Measurements from ENCODE around the gene SKAP2.

SKAP2 gene

DNA sequence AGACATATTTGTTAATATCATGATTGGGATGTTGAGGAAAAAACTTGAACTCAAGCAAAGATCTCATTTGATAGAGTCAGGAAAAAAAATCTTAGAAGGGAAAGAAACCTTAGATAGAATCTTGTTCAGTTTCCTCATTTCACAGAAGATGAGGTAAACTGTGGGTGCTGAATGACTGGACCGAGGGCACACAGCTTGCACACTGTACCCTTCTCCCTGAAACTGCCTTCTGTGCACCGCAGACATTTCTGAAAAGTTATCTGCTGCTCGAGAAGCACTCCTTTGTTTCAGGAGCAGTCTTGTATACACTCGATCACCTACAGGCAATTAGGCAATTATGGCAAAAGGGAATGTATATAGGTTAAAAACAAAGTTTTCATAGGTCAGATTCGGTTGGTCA is 167.4 kb downstream of the SKAP2 start:
- Histone ChIP-seq H3K79me2 (ENCODE audit: control insufficient read depth, insufficient read depth, low read length, unreplicated experiment) (no peaks in the 10 kb centered on the region), H3K36me3 (ENCODE audit: insufficient read depth, low read length) (no peaks in the 10 kb centered on the region), H3K27ac (ENCODE audit: low read depth, low read length) (no peak overlapping the region), H3K27me3 (ENCODE audit: insufficient read depth, low read length) (no peaks in the 10 kb centered on the region), H2AFZ (ENCODE audit: low read length, unreplicated experiment) (no peak overlapping the region), H3K4me1 (ENCODE audit: control insufficient read depth, insufficient read depth, low read length, unreplicated experiment) (no peaks in the 10 kb centered on the region), H3K4me3 (ENCODE audit: low read depth, low read length) (no peak overlapping the region)

- H3K27ac ChIP-seq (ENCODE audit: low read depth, low read length) = no peak overlapping the region
- H2AFZ ChIP-seq (ENCODE audit: low read length, unreplicated experiment) = no peak overlapping the region
- no peaks in the 10 kb centered on the region for H3K27me3 ChIP-seq (ENCODE audit: insufficient read depth, low read length)
- H3K4me1 ChIP-seq (ENCODE audit: control insufficient read depth, insufficient read depth, low read length, unreplicated experiment) = no peaks in the 10 kb centered on the region
- H3K4me3 ChIP-seq (ENCODE audit: low read depth, low read length) = no peak overlapping the region
- no peaks in the 10 kb centered on the region for H3K79me2 ChIP-seq (ENCODE audit: control insufficient read depth, insufficient read depth, low read length, unreplicated experiment)
- no peaks in the 10 kb centered on the region for H3K36me3 ChIP-seq (ENCODE audit: insufficient read depth, low read length)
Observed at GRCh38 chr7:26696161-26696560, 168.2 kb downstream of the SKAP2 start.

GRCh38 chr7:26694713-26695112 is 169.7 kb downstream of the SKAP2 start:
- no peak overlapping the region for H3K4me3 ChIP-seq (ENCODE audit: low read depth, low read length)
- no peak overlapping the region for H3K27ac ChIP-seq (ENCODE audit: low read depth, low read length)
- H3K79me2 ChIP-seq (ENCODE audit: control insufficient read depth, insufficient read depth, low read length, unreplicated experiment) = no peaks in the 10 kb centered on the region
- no peaks in the 10 kb centered on the region for H3K4me1 ChIP-seq (ENCODE audit: control insufficient read depth, insufficient read depth, low read length, unreplicated experiment)
- H3K27me3 ChIP-seq (ENCODE audit: insufficient read depth, low read length) = no peaks in the 10 kb centered on the region
- H2AFZ ChIP-seq (ENCODE audit: low read length, unreplicated experiment) = no peak overlapping the region
- H3K36me3 ChIP-seq (ENCODE audit: insufficient read depth, low read length) = no peaks in the 10 kb centered on the region

- H3K4me1 ChIP-seq (ENCODE audit: control insufficient read depth, insufficient read depth, low read length, unreplicated experiment) = no peaks in the 10 kb centered on the region
- no peak overlapping the region for H3K27ac ChIP-seq (ENCODE audit: low read depth, low read length)
- no peaks in the 10 kb centered on the region for H3K36me3 ChIP-seq (ENCODE audit: insufficient read depth, low read length)
- no peak overlapping the region for H3K4me3 ChIP-seq (ENCODE audit: low read depth, low read length)
- H3K27me3 ChIP-seq (ENCODE audit: insufficient read depth, low read length) = no peaks in the 10 kb centered on the region
- H2AFZ ChIP-seq (ENCODE audit: low read length, unreplicated experiment) = no peak overlapping the region
- no peaks in the 10 kb centered on the region for H3K79me2 ChIP-seq (ENCODE audit: control insufficient read depth, insufficient read depth, low read length, unreplicated experiment)
Observed at GRCh38 chr7:26694141-26694540, 170.2 kb downstream of the SKAP2 start.

DNA sequence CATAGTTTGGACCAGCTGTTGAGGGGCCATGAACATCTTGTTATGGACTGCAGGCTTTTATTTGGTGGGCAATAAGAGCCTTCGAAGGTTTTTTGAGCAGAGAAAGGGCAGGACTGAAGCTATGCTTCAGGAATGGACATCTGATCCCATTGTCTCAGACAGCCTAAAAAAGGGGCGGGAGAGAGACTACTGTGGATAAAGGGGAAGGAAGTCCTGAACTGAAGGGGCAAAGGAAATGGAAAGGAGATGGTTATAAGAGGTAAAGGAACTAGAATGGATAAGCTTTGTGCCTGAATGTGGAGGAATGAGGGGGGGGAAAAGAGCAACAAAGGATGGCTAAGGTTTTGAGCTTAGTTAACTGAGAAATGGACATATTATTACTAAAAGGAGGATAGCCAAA is 172.5 kb downstream of the SKAP2 start:
- H3K27ac ChIP-seq (ENCODE audit: low read depth, low read length) = no peak overlapping the region
- H3K4me3 ChIP-seq (ENCODE audit: low read depth, low read length) = no peak overlapping the region
- no peaks in the 10 kb centered on the region for H3K27me3 ChIP-seq (ENCODE audit: insufficient read depth, low read length)
- H3K4me1 ChIP-seq (ENCODE audit: control insufficient read depth, insufficient read depth, low read length, unreplicated experiment) = no peaks in the 10 kb centered on the region
- H3K79me2 ChIP-seq (ENCODE audit: control insufficient read depth, insufficient read depth, low read length, unreplicated experiment) = no peaks in the 10 kb centered on the region
- H3K36me3 ChIP-seq (ENCODE audit: insufficient read depth, low read length) = no peaks in the 10 kb centered on the region
- H2AFZ ChIP-seq (ENCODE audit: low read length, unreplicated experiment) = no peak overlapping the region

GRCh38 chr7:26691406-26691805 is 173.0 kb downstream of the SKAP2 start:
- Histone ChIP-seq H3K4me3 (ENCODE audit: low read depth, low read length) (no peak overlapping the region), H3K79me2 (ENCODE audit: control insufficient read depth, insufficient read depth, low read length, unreplicated experiment) (no peaks in the 10 kb centered on the region), H3K27me3 (ENCODE audit: insufficient read depth, low read length) (no peaks in the 10 kb centered on the region), H3K36me3 (ENCODE audit: insufficient read depth, low read length) (no peaks in the 10 kb centered on the region), H3K4me1 (ENCODE audit: control insufficient read depth, insufficient read depth, low read length, unreplicated experiment) (no peaks in the 10 kb centered on the region), H3K27ac (ENCODE audit: low read depth, low read length) (no peak overlapping the region), H2AFZ (ENCODE audit: low read length, unreplicated experiment) (no peak overlapping the region)

DNA sequence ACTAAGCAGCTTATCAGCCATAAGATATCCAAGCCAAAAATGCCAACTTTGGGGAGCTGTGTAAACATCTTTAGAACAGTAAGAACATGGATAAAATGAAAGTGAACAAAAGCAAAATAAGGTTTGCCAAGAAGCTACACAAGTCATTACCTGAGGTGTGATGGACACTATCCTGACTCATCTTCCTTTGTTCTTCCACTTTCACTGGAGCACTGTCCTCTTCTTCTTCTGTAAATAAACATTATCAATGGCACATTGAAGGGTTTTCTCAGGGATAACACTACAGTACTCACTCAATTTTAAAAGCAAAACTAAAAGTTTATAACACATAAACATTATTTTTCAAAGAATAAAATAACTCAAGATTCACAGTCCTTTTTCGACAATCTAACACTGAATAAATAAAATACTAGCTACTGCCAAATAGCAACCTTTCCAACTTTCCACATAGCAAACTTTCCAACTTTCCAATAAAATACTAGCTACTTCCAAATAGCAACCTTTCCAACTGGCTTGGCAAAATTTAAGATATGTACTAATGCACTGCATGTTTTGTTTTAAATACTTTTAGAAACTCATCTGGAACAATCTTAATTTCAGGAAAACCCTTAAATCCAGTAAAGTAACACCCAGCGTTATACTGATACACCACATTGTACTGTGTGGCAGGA is 174.1 kb downstream of the SKAP2 start:
- no peaks in the 10 kb centered on the region for H3K36me3 ChIP-seq (ENCODE audit: insufficient read depth, low read length)
- H3K4me1 ChIP-seq (ENCODE audit: control insufficient read depth, insufficient read depth, low read length, unreplicated experiment) = peaks cover 6% of the 10 kb centered on the region
- H3K27ac ChIP-seq (ENCODE audit: low read depth, low read length) = no peak overlapping the region
- no peak overlapping the region for H2AFZ ChIP-seq (ENCODE audit: low read length, unreplicated experiment)
- no peaks in the 10 kb centered on the region for H3K27me3 ChIP-seq (ENCODE audit: insufficient read depth, low read length)
- H3K79me2 ChIP-seq (ENCODE audit: control insufficient read depth, insufficient read depth, low read length, unreplicated experiment) = no peaks in the 10 kb centered on the region
- H3K4me3 ChIP-seq (ENCODE audit: low read depth, low read length) = no peak overlapping the region

DNA sequence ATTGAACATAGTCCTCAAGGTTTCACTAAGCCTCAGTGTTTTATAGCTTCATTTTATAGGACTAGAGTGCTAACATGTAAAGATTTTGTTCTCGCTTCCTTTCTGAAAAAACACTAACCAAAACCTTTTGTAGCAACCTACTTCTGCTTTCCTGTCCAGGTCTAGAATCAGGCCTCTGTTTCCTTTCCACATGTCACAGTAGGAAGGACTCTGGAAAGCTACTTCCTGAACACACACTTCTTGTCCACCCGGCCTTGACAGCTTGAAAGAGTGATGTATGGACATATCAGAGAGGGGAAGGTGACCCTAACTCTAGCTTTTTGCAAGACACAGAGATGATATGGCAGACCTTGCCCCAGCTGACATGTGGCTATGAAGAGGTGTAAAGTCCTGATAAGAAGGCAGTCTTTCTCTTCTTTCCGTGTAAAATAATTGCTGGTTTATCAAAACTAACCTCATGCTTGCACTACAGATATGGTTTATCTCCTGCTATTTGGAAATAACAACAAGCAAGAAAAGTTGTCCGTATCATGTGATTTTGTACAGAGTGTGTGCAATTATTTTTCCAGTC is 175.4 kb downstream of the SKAP2 start:
- Histone ChIP-seq H3K79me2 (ENCODE audit: control insufficient read depth, insufficient read depth, low read length, unreplicated experiment) (no peaks in the 10 kb centered on the region), H3K4me3 (ENCODE audit: low read depth, low read length) (no peak overlapping the region), H3K27ac (ENCODE audit: low read depth, low read length) (no peak overlapping the region), H2AFZ (ENCODE audit: low read length, unreplicated experiment) (no peak overlapping the region), H3K36me3 (ENCODE audit: insufficient read depth, low read length) (no peaks in the 10 kb centered on the region), H3K4me1 (ENCODE audit: control insufficient read depth, insufficient read depth, low read length, unreplicated experiment) (peaks cover 8% of the 10 kb centered on the region), H3K27me3 (ENCODE audit: insufficient read depth, low read length) (no peaks in the 10 kb centered on the region)

- H2AFZ ChIP-seq (ENCODE audit: low read length, unreplicated experiment) = no peak overlapping the region
- H3K36me3 ChIP-seq (ENCODE audit: insufficient read depth, low read length) = no peaks in the 10 kb centered on the region
Observed at GRCh38 chr7:26688388-26688787, 176.0 kb downstream of the SKAP2 start.

DNA sequence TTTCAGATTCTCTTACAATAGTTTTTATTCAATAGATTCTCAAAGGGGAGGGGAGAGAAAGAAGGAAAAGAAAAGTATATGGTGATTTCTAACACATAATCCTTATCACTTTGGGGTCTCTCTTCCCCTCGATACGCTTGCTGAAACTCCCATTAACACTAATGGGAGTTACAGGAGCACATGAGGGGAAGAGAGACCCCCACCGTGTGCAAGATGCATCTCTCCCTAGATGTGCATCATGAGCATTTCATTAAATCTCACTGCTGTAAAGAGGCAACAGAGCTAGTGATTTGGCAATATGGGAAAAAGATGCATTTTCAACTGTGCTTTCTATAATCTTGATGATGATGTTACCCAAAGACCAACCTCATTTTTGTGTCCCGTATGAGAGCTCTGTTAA is 177.4 kb downstream of the SKAP2 start:
- Histone ChIP-seq H3K27me3 (ENCODE audit: insufficient read depth, low read length) (no peaks in the 10 kb centered on the region), H2AFZ (ENCODE audit: low read length, unreplicated experiment) (no peak overlapping the region), H3K27ac (ENCODE audit: low read depth, low read length) (no peak overlapping the region), H3K4me1 (ENCODE audit: control insufficient read depth, insufficient read depth, low read length, unreplicated experiment) (peaks cover 8% of the 10 kb centered on the region), H3K4me3 (ENCODE audit: low read depth, low read length) (no peak overlapping the region), H3K36me3 (ENCODE audit: insufficient read depth, low read length) (no peaks in the 10 kb centered on the region), H3K79me2 (ENCODE audit: control insufficient read depth, insufficient read depth, low read length, unreplicated experiment) (no peaks in the 10 kb centered on the region)

More at GRCh38 chr7:26688388-26688787, 176.0 kb downstream of the SKAP2 start:
- Histone ChIP-seq H3K4me3 (ENCODE audit: low read depth, low read length) (no peak overlapping the region), H3K27me3 (ENCODE audit: insufficient read depth, low read length) (no peaks in the 10 kb centered on the region), H3K79me2 (ENCODE audit: control insufficient read depth, insufficient read depth, low read length, unreplicated experiment) (no peaks in the 10 kb centered on the region), H3K27ac (ENCODE audit: low read depth, low read length) (no peak overlapping the region), H3K4me1 (ENCODE audit: control insufficient read depth, insufficient read depth, low read length, unreplicated experiment) (peaks cover 8% of the 10 kb centered on the region)

DNA sequence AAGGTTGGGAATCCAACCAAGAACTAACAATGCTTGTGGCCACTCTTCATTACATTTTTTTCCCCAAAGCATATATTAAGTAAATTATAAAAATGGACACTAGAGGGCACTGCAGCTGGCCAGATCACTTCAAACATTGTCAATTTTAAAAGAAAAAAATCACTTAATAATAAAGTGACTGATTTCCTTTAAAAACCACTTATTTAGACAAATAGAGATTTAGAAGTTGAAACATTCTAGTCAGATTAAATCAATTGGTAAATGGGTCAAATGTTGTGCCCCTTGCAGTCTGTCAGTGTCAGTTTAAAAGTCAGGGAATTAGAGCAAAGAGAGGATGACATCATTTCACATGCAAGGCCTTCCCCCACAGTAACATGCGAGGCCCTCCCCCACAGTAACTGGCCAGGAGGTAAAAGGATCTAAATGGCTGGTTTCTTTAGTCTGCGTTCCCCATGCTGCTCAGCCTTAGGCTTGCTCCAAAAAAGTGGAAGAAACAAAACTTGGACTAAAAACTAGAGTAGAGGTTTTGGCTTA is 177.9 kb downstream of the SKAP2 start:
- no peak overlapping the region for H2AFZ ChIP-seq (ENCODE audit: low read length, unreplicated experiment)
- H3K27ac ChIP-seq (ENCODE audit: low read depth, low read length) = no peak overlapping the region
- no peaks in the 10 kb centered on the region for H3K36me3 ChIP-seq (ENCODE audit: insufficient read depth, low read length)
- no peaks in the 10 kb centered on the region for H3K79me2 ChIP-seq (ENCODE audit: control insufficient read depth, insufficient read depth, low read length, unreplicated experiment)
- H3K27me3 ChIP-seq (ENCODE audit: insufficient read depth, low read length) = no peaks in the 10 kb centered on the region
- H3K4me3 ChIP-seq (ENCODE audit: low read depth, low read length) = no peak overlapping the region
- peaks cover 8% of the 10 kb centered on the region for H3K4me1 ChIP-seq (ENCODE audit: control insufficient read depth, insufficient read depth, low read length, unreplicated experiment)
